ENCODE data around the gene MARK2.

GRCh38 chr11:63945477-63946163, 106.7 kb downstream of the MARK2 start:
- no peak for TF ChIP-seq REST (IDR thresholded peaks at IDR 0.05; ENCODE audit: insufficient read depth in 1 of 2, low read depth in 2 of 2, low read length in 2 of 2)
- TF ChIP-seq SIN3A (IDR thresholded peaks at IDR 0.05; ENCODE audit: borderline replicate concordance, insufficient read depth, low read length), result no peak
- TF ChIP-seq TAF1 (IDR thresholded peaks at IDR 0.05; ENCODE audit: borderline replicate concordance, insufficient read depth, low read length), result no peak
- no peak for TF ChIP-seq POLR2AphosphoS5 (IDR thresholded peaks at IDR 0.05; ENCODE audit: low read depth, low read length)
